GM12878 (cell line): Measurements from ENCODE around the gene EFNA3.

ENCODE experiments used
- CUX1 ChIP-seq: IDR thresholded peaks from 2 replicates; pipeline ENCODE4 v1.6.1; 2012; ENCODE audit warnings: improper control_type of control experiment, low read depth, low read length; ENCODE audit not compliant: insufficient replicate concordance
- POLR2A ChIP-seq: IDR thresholded peaks from 2 replicates; pipeline ENCODE4 v1.6.1; 2011; ENCODE audit warnings: low read depth, mild to moderate bottlenecking, low read length

- TF ChIP-seq POLR2A (no peak), CUX1 (no peak)
These were observed 3.1 kb upstream of the EFNA3 start for GRCh38 chr1:155075535-155075934.
